ENCODE measurements around the gene KIFAP3.
"Not testable (repeated sequence)": the region's sequence is repeated elsewhere in the genome, so short reads cannot be mapped to it uniquely, and the experiment has no call there.

KIFAP3 gene

GRCh38 chr1:169928438-169929209 lies 145.9 kb downstream of the KIFAP3 start:
- H3K27me3 ChIP-seq, result no peaks in the 10 kb centered on the region
- H4K20me1 ChIP-seq, result no peaks in the 10 kb centered on the region
- H3K4me3 ChIP-seq, result no peak overlapping the region
- H3K4me1 ChIP-seq, result no peaks in the 10 kb centered on the region
- H3K4me2 ChIP-seq, result no peak overlapping the region
- H3K9me3 ChIP-seq, result no peaks in the 10 kb centered on the region
- H3K36me3 ChIP-seq, result no peaks in the 10 kb centered on the region
- no peak overlapping the region for H3K9ac ChIP-seq
- no peak for TF ChIP-seq Cebpa-rat (IDR thresholded peaks at IDR 0.05)
- no peak overlapping the region for H3K27ac ChIP-seq

- TF ChIP-seq Cebpa-rat (IDR thresholded peaks at IDR 0.05), result no peak
- no peak overlapping the region for H3K27ac ChIP-seq
Observed at GRCh38 chr1:169925505-169926482, 148.7 kb downstream of the KIFAP3 start.

GRCh38 chr1:169924829-169925228 lies 149.7 kb downstream of the KIFAP3 start:
- H3K27ac ChIP-seq, result no peak overlapping the region
- H3K4me1 ChIP-seq, result no peaks in the 10 kb centered on the region
- no peaks in the 10 kb centered on the region for H3K9me3 ChIP-seq
- no peak overlapping the region for H3K4me3 ChIP-seq
- H3K36me3 ChIP-seq, result no peaks in the 10 kb centered on the region
- no peaks in the 10 kb centered on the region for H4K20me1 ChIP-seq
- H3K4me2 ChIP-seq, result no peak overlapping the region
- no peaks in the 10 kb centered on the region for H3K27me3 ChIP-seq
- no peak for TF ChIP-seq Cebpa-rat (IDR thresholded peaks at IDR 0.05)
- no peak overlapping the region for H3K9ac ChIP-seq

More at GRCh38 chr1:169925505-169926482, 148.7 kb downstream of the KIFAP3 start:
- H3K9me3 ChIP-seq, result no peaks in the 10 kb centered on the region
- H3K36me3 ChIP-seq, result no peaks in the 10 kb centered on the region
- no peaks in the 10 kb centered on the region for H3K27me3 ChIP-seq
- no peaks in the 10 kb centered on the region for H3K4me1 ChIP-seq
- no peak overlapping the region for H3K9ac ChIP-seq
- no peaks in the 10 kb centered on the region for H4K20me1 ChIP-seq
- H3K4me3 ChIP-seq, result no peak overlapping the region
- H3K4me2 ChIP-seq, result no peak overlapping the region

GRCh38 chr1:169924063-169924462 lies 150.4 kb downstream of the KIFAP3 start:
- H3K27me3 ChIP-seq, result no peaks in the 10 kb centered on the region
- H3K9me3 ChIP-seq, result no peaks in the 10 kb centered on the region
- no peak overlapping the region for H3K4me3 ChIP-seq
- H3K36me3 ChIP-seq, result no peaks in the 10 kb centered on the region
- H3K9ac ChIP-seq, result no peak overlapping the region
- H4K20me1 ChIP-seq, result no peaks in the 10 kb centered on the region
- no peak overlapping the region for H3K27ac ChIP-seq
- H3K4me1 ChIP-seq, result no peaks in the 10 kb centered on the region
- H3K4me2 ChIP-seq, result no peak overlapping the region
- TF ChIP-seq Cebpa-rat (IDR thresholded peaks at IDR 0.05), result no peak

- H3K27me3 ChIP-seq, result no peaks in the 10 kb centered on the region
- H3K4me3 ChIP-seq, result no peak overlapping the region
- H3K9ac ChIP-seq, result no peak overlapping the region
- no peak for TF ChIP-seq Cebpa-rat (IDR thresholded peaks at IDR 0.05)
- no peak overlapping the region for H3K4me2 ChIP-seq
- no peak overlapping the region for H3K27ac ChIP-seq
- H3K36me3 ChIP-seq, result no peaks in the 10 kb centered on the region
- no peaks in the 10 kb centered on the region for H3K9me3 ChIP-seq
- no peaks in the 10 kb centered on the region for H4K20me1 ChIP-seq
- H3K4me1 ChIP-seq, result no peaks in the 10 kb centered on the region
Observed at GRCh38 chr1:169921080-169921479, 153.4 kb downstream of the KIFAP3 start.

GRCh38 chr1:169918927-169919326 lies 155.6 kb downstream of the KIFAP3 start:
- Histone ChIP-seq H3K9ac (no peak overlapping the region), H4K20me1 (no peaks in the 10 kb centered on the region), H3K4me3 (no peak overlapping the region), H3K4me1 (no peaks in the 10 kb centered on the region), H3K9me3 (no peaks in the 10 kb centered on the region), H3K4me2 (no peak overlapping the region), H3K27ac (no peak overlapping the region), H3K27me3 (no peaks in the 10 kb centered on the region), H3K36me3 (no peaks in the 10 kb centered on the region)
- TF ChIP-seq Cebpa-rat (IDR thresholded peaks at IDR 0.05), result no peak

- not testable (repeated sequence) for H3K4me1 ChIP-seq, H3K27me3 ChIP-seq, H3K36me3 ChIP-seq, H3K4me3 ChIP-seq, H4K20me1 ChIP-seq, H3K4me2 ChIP-seq, H3K27ac ChIP-seq, H3K9ac ChIP-seq, H3K9me3 ChIP-seq
Observed at GRCh38 chr1:169918220-169918619, 156.3 kb downstream of the KIFAP3 start.

- H4K20me1 ChIP-seq, result no peaks in the 10 kb centered on the region
- no peaks in the 10 kb centered on the region for H3K4me1 ChIP-seq
- H3K4me3 ChIP-seq, result no peak overlapping the region
- H3K27ac ChIP-seq, result no peak overlapping the region
- no peak for TF ChIP-seq Cebpa-rat (IDR thresholded peaks at IDR 0.05)
- no peak overlapping the region for H3K4me2 ChIP-seq
- H3K9ac ChIP-seq, result no peak overlapping the region
- H3K36me3 ChIP-seq, result no peaks in the 10 kb centered on the region
- no peaks in the 10 kb centered on the region for H3K9me3 ChIP-seq
- no peaks in the 10 kb centered on the region for H3K27me3 ChIP-seq
Observed at GRCh38 chr1:169915150-169915549, 159.3 kb downstream of the KIFAP3 start.

GRCh38 chr1:169914531-169914930 lies 160.0 kb downstream of the KIFAP3 start:
- Histone ChIP-seq H3K4me3 (no peak overlapping the region), H3K36me3 (no peaks in the 10 kb centered on the region), H3K4me1 (no peaks in the 10 kb centered on the region), H4K20me1 (no peaks in the 10 kb centered on the region), H3K27me3 (no peaks in the 10 kb centered on the region), H3K9me3 (no peaks in the 10 kb centered on the region), H3K4me2 (no peak overlapping the region), H3K27ac (no peak overlapping the region), H3K9ac (no peak overlapping the region)
- TF ChIP-seq Cebpa-rat (IDR thresholded peaks at IDR 0.05), result no peak

- H3K9me3 ChIP-seq, result no peaks in the 10 kb centered on the region
- no peaks in the 10 kb centered on the region for H3K36me3 ChIP-seq
- TF ChIP-seq Cebpa-rat (IDR thresholded peaks at IDR 0.05), result no peak
- H3K27me3 ChIP-seq, result no peaks in the 10 kb centered on the region
- no peak overlapping the region for H3K27ac ChIP-seq
- no peak overlapping the region for H3K9ac ChIP-seq
- H3K4me3 ChIP-seq, result no peak overlapping the region
- no peaks in the 10 kb centered on the region for H3K4me1 ChIP-seq
- no peak overlapping the region for H3K4me2 ChIP-seq
- no peaks in the 10 kb centered on the region for H4K20me1 ChIP-seq
Observed at GRCh38 chr1:169909499-169909898, 165.0 kb downstream of the KIFAP3 start.

All from BLaER1 (cell line).